GM23338 (cell line): ENCODE data around the gene CCNI2. TPM values are rescaled to one million over a fixed set of nuclear protein-coding genes. Genes with fewer than 3 reads are reported as not detected.

Source experiments
- ATAC-seq: fragments of 200-7000 bp; cut with Tn5 transposase; 3 replicates; pipeline ENCODE4 v1.9.1; 2020
- DNase-seq: peaks from one replicate; pipeline ENCODE4 v3.0.0-alpha.2; 2015; ENCODE audit warnings: low spot score
- H2AFZ ChIP-seq: fragments of 200-600 bp; sonication (generic); 2 replicates; pipeline ENCODE4 v1.8.0; 2016; ENCODE audit warnings: antibody characterized with exemption, mild to moderate bottlenecking, moderate library complexity
- H3F3A ChIP-seq: fragments of 200-600 bp; sonication (generic); replicated peaks from 2 replicates; pipeline ENCODE4 v1.8.0; 2017; ENCODE audit warnings: antibody characterized with exemption, mixed run types, low read depth
- H3K27ac ChIP-seq: fragments of 200-600 bp; sonication (generic); 2 replicates; pipeline ENCODE4 v1.6.1; 2016; ENCODE audit warnings: low read depth
- H3K27me3 ChIP-seq: fragments of 200-600 bp; sonication (generic); 2 replicates; pipeline ENCODE4 v1.8.0; 2016; ENCODE audit warnings: mild to moderate bottlenecking, mixed run types, moderate library complexity; ENCODE audit not compliant: insufficient read depth
- H3K36me3 ChIP-seq: fragments of 200-600 bp; sonication (generic); 2 replicates; pipeline ENCODE4 v1.8.0; 2016; ENCODE audit warnings: mild to moderate bottlenecking; ENCODE audit not compliant: insufficient read depth
- H3K4me1 ChIP-seq: fragments of 200-600 bp; sonication (generic); 2 replicates; pipeline ENCODE4 v1.8.0; 2016; ENCODE audit warnings: mild to moderate bottlenecking, moderate library complexity; ENCODE audit not compliant: insufficient read depth
- H3K4me2 ChIP-seq: fragments of 200-600 bp; sonication (generic); 2 replicates; pipeline ENCODE4 v1.7.1; 2017; ENCODE audit warnings: mixed run types
- H3K4me3 ChIP-seq: fragments of 200-600 bp; sonication (generic); 2 replicates; pipeline ENCODE4 v1.6.1; 2016; ENCODE audit warnings: mixed run types
- H3K79me2 ChIP-seq: fragments of 200-600 bp; sonication (generic); replicated peaks from 2 replicates; pipeline ENCODE4 v1.8.0; 2017; ENCODE audit warnings: mild to moderate bottlenecking; ENCODE audit not compliant: insufficient read depth
- H3K9me2 ChIP-seq: fragments of 200-600 bp; sonication (generic); 2 replicates; pipeline ENCODE4 v1.8.0; 2017; ENCODE audit not compliant: insufficient read depth
- H4K20me1 ChIP-seq: fragments of 200-600 bp; sonication (generic); replicated peaks from 2 replicates; pipeline ENCODE4 v1.8.0; 2017; ENCODE audit warnings: mild to moderate bottlenecking; ENCODE audit not compliant: insufficient read depth
- H3K27ac Mint-ChIP-seq: 2 replicates; pipeline ENCODE4 v1.8.0; 2020; ENCODE audit warnings: inconsistent platforms, mild to moderate bottlenecking, moderate library complexity, mixed read lengths
- H3K27me3 Mint-ChIP-seq: 3 replicates; pipeline ENCODE4 v1.8.0; 2022; ENCODE audit warnings: low read depth, mild to moderate bottlenecking, moderate library complexity, mixed read lengths, inconsistent platforms; ENCODE audit not compliant: insufficient read depth, poor library complexity
- H3K36me3 Mint-ChIP-seq: 3 replicates; pipeline ENCODE4 v1.8.0; 2021; ENCODE audit warnings: low read depth, mild to moderate bottlenecking, inconsistent platforms, moderate library complexity, mixed read lengths
- H3K4me1 Mint-ChIP-seq: 3 replicates; pipeline ENCODE4 v1.8.0; 2020; ENCODE audit warnings: mild to moderate bottlenecking, inconsistent platforms, mixed read lengths
- H3K4me3 Mint-ChIP-seq: 3 replicates; pipeline ENCODE4 v1.8.0; 2021; ENCODE audit warnings: moderate library complexity, mild to moderate bottlenecking, inconsistent platforms, mixed read lengths
- H3K9me3 Mint-ChIP-seq: 3 replicates; pipeline ENCODE4 v1.8.0; 2020; ENCODE audit warnings: moderate library complexity, mild to moderate bottlenecking, inconsistent platforms, mixed read lengths
- CREB1 ChIP-seq: fragments of 250-450 bp; sonication (Bioruptor Pico); IDR thresholded peaks from 2 replicates; pipeline ENCODE4 v1.5.0; 2020; ENCODE audit warnings: low read depth, mild to moderate bottlenecking, moderate library complexity
- JUNB ChIP-seq: IDR thresholded peaks from one replicate; pipeline ENCODE4 v1.6.1; 2016; ENCODE audit warnings: antibody characterized with exemption; ENCODE audit not compliant: unreplicated experiment
- STAT1 ChIP-seq: IDR thresholded peaks from one replicate; pipeline ENCODE4 v1.6.1; 2016; ENCODE audit warnings: antibody characterized with exemption; ENCODE audit not compliant: unreplicated experiment
- ZNF331 ChIP-seq: fragments of 250-450 bp; sonication (Bioruptor Pico); IDR thresholded peaks from 2 replicates; pipeline ENCODE4 v1.5.0; 2020; ENCODE audit warnings: low read depth, mild to moderate bottlenecking, moderate library complexity
- polyA plus RNA-seq: library from polyadenylated mRNA; unstranded; fragments of >200 nt; fragmentation: Nextera tagmentation; extraction: Ambion mirVana; gene quantifications from 2 replicates; pipeline ENCODE4 v1.2.1, GENCODE V29; 2016
- total RNA-seq: library from RNA; depleted of rRNA; stranded (reverse); fragments of >200 nt; shearing (Covaris generic); gene quantifications from 2 replicates; pipeline ENCODE4 v1.2.3, GENCODE V29; 2014
- TF ChIP-seq, protein P1 (sequence below), 2 experiments: fragments of 200-600 bp in 1 of 2; sonication (generic) in 1 of 2; conservative IDR thresholded peaks; 2 replicates each; pipeline versions ENCODE4 v1.5.1 to v1.6.1; 2016 to 2017; ENCODE audit warnings: antibody characterized with exemption in 2 of 2, low read depth in 2 of 2, mild to moderate bottlenecking in 2 of 2, moderate library complexity in 1 of 2
- TF ChIP-seq, protein P2 (sequence below): IDR thresholded peaks from 2 replicates; pipeline ENCODE4 v1.6.1; 2016; ENCODE audit warnings: antibody characterized with exemption
- TF ChIP-seq, protein P3 (sequence below): fragments of 250-450 bp; sonication (Bioruptor Pico); IDR thresholded peaks from 2 replicates; pipeline ENCODE4 v1.5.0; 2020; ENCODE audit warnings: mild to moderate bottlenecking, moderate library complexity
- TF ChIP-seq, protein P4 (sequence below): IDR thresholded peaks from one replicate; pipeline ENCODE4 v1.6.1; 2018; ENCODE audit warnings: antibody characterized with exemption; ENCODE audit not compliant: unreplicated experiment

The CCNI2 gene
- total and polyA plus RNA-seq, 2 experiments from 2014 or later = 0.55 to 2.5 TPM

DNA sequence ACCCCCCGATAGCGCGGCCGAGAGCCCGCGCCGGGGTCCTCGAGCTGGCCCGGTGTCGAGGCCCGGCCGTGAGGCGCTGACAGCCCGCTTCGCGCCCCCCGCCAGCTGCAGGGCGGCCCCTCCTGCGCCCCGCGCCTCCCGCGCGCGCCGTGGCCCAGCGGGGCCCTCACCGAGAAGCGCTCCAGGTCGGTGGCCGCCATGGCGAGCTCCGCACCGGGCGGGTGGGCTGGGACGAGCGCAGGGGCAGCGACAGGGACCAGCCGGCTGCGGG is 29.6 kb downstream of the CCNI2 start:
- no peak overlapping the region for H2AFZ ChIP-seq
- peak overlapping the region; percentile 89 for H3K4me2 ChIP-seq
- peaks cover 18% of the 10 kb centered on the region for H3K4me1 ChIP-seq
- no peaks in the 10 kb centered on the region for H3F3A ChIP-seq
- H3K36me3 ChIP-seq = no peaks in the 10 kb centered on the region
- H3K27ac Mint-ChIP-seq = no peak overlapping the region
- peaks cover 30% of the 10 kb centered on the region for H3K4me1 Mint-ChIP-seq
- peak overlapping the region; percentile 89 for H3K4me3 ChIP-seq
- no peaks in the 10 kb centered on the region; the same call in 1 of the 2 replicates for H3K79me2 ChIP-seq
- no peak for DNase-seq
- peaks cover 32% of the 10 kb centered on the region for H3K27me3 Mint-ChIP-seq
- no peaks in the 10 kb centered on the region for H3K9me3 Mint-ChIP-seq
- no peaks in the 10 kb centered on the region for H3K36me3 Mint-ChIP-seq
- ATAC-seq = peak; percentile 21
- H3K9me2 ChIP-seq = 0 out of 2 replicates have a peak, but pooled peaks cover 2% of the 10 kb centered on the region
- no peak overlapping the region for H3K27ac ChIP-seq
- TF ChIP-seq, protein P1, sequence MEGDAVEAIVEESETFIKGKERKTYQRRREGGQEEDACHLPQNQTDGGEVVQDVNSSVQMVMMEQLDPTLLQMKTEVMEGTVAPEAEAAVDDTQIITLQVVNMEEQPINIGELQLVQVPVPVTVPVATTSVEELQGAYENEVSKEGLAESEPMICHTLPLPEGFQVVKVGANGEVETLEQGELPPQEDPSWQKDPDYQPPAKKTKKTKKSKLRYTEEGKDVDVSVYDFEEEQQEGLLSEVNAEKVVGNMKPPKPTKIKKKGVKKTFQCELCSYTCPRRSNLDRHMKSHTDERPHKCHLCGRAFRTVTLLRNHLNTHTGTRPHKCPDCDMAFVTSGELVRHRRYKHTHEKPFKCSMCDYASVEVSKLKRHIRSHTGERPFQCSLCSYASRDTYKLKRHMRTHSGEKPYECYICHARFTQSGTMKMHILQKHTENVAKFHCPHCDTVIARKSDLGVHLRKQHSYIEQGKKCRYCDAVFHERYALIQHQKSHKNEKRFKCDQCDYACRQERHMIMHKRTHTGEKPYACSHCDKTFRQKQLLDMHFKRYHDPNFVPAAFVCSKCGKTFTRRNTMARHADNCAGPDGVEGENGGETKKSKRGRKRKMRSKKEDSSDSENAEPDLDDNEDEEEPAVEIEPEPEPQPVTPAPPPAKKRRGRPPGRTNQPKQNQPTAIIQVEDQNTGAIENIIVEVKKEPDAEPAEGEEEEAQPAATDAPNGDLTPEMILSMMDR (conservative IDR thresholded peaks at IDR 0.05; ENCODE audit: low read depth in 2 of 2) = no peak
- TF ChIP-seq STAT1 (no peak), ZNF331 (CRISPR knock-in tag) (no peak), JUNB (no peak), CREB1 (no peak)
- TF ChIP-seq, protein P2, sequence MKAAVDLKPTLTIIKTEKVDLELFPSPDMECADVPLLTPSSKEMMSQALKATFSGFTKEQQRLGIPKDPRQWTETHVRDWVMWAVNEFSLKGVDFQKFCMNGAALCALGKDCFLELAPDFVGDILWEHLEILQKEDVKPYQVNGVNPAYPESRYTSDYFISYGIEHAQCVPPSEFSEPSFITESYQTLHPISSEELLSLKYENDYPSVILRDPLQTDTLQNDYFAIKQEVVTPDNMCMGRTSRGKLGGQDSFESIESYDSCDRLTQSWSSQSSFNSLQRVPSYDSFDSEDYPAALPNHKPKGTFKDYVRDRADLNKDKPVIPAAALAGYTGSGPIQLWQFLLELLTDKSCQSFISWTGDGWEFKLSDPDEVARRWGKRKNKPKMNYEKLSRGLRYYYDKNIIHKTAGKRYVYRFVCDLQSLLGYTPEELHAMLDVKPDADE = no peak
- TF ChIP-seq, protein P3, sequence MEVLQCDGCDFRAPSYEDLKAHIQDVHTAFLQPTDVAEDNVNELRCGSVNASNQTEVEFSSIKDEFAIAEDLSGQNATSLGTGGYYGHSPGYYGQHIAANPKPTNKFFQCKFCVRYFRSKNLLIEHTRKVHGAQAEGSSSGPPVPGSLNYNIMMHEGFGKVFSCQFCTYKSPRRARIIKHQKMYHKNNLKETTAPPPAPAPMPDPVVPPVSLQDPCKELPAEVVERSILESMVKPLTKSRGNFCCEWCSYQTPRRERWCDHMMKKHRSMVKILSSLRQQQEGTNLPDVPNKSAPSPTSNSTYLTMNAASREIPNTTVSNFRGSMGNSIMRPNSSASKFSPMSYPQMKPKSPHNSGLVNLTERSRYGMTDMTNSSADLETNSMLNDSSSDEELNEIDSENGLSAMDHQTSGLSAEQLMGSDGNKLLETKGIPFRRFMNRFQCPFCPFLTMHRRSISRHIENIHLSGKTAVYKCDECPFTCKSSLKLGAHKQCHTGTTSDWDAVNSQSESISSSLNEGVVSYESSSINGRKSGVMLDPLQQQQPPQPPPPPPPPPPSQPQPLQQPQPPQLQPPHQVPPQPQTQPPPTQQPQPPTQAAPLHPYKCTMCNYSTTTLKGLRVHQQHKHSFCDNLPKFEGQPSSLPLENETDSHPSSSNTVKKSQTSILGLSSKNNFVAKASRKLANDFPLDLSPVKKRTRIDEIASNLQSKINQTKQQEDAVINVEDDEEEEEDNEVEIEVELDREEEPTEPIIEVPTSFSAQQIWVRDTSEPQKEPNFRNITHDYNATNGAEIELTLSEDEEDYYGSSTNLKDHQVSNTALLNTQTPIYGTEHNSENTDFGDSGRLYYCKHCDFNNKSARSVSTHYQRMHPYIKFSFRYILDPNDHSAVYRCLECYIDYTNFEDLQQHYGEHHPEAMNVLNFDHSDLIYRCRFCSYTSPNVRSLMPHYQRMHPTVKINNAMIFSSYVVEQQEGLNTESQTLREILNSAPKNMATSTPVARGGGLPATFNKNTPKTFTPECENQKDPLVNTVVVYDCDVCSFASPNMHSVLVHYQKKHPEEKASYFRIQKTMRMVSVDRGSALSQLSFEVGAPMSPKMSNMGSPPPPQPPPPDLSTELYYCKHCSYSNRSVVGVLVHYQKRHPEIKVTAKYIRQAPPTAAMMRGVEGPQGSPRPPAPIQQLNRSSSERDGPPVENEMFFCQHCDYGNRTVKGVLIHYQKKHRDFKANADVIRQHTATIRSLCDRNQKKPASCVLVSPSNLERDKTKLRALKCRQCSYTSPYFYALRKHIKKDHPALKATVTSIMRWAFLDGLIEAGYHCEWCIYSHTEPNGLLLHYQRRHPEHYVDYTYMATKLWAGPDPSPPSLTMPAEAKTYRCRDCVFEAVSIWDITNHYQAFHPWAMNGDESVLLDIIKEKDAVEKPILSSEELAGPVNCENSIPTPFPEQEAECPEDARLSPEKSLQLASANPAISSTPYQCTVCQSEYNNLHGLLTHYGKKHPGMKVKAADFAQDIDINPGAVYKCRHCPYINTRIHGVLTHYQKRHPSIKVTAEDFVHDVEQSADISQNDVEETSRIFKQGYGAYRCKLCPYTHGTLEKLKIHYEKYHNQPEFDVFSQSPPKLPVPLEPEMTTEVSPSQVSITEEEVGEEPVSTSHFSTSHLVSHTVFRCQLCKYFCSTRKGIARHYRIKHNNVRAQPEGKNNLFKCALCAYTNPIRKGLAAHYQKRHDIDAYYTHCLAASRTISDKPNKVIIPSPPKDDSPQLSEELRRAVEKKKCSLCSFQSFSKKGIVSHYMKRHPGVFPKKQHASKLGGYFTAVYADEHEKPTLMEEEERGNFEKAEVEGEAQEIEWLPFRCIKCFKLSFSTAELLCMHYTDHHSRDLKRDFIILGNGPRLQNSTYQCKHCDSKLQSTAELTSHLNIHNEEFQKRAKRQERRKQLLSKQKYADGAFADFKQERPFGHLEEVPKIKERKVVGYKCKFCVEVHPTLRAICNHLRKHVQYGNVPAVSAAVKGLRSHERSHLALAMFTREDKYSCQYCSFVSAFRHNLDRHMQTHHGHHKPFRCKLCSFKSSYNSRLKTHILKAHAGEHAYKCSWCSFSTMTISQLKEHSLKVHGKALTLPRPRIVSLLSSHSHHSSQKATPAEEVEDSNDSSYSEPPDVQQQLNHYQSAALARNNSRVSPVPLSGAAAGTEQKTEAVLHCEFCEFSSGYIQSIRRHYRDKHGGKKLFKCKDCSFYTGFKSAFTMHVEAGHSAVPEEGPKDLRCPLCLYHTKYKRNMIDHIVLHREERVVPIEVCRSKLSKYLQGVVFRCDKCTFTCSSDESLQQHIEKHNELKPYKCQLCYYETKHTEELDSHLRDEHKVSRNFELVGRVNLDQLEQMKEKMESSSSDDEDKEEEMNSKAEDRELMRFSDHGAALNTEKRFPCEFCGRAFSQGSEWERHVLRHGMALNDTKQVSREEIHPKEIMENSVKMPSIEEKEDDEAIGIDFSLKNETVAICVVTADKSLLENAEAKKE (CRISPR knock-in tag) = no peak
- TF ChIP-seq, protein P4, sequence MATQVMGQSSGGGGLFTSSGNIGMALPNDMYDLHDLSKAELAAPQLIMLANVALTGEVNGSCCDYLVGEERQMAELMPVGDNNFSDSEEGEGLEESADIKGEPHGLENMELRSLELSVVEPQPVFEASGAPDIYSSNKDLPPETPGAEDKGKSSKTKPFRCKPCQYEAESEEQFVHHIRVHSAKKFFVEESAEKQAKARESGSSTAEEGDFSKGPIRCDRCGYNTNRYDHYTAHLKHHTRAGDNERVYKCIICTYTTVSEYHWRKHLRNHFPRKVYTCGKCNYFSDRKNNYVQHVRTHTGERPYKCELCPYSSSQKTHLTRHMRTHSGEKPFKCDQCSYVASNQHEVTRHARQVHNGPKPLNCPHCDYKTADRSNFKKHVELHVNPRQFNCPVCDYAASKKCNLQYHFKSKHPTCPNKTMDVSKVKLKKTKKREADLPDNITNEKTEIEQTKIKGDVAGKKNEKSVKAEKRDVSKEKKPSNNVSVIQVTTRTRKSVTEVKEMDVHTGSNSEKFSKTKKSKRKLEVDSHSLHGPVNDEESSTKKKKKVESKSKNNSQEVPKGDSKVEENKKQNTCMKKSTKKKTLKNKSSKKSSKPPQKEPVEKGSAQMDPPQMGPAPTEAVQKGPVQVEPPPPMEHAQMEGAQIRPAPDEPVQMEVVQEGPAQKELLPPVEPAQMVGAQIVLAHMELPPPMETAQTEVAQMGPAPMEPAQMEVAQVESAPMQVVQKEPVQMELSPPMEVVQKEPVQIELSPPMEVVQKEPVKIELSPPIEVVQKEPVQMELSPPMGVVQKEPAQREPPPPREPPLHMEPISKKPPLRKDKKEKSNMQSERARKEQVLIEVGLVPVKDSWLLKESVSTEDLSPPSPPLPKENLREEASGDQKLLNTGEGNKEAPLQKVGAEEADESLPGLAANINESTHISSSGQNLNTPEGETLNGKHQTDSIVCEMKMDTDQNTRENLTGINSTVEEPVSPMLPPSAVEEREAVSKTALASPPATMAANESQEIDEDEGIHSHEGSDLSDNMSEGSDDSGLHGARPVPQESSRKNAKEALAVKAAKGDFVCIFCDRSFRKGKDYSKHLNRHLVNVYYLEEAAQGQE = no peak
- 0 out of 2 replicates have a peak, but pooled peaks cover 4% of the 10 kb centered on the region for H4K20me1 ChIP-seq
- no peak overlapping the region for H3K4me3 Mint-ChIP-seq
- peaks cover 63% of the 10 kb centered on the region for H3K27me3 ChIP-seq
